ENCODE results near the gene BTN2A1. TPM values are rescaled to one million over a fixed set of nuclear protein-coding genes. Genes with fewer than 3 reads are reported as not detected.

BTN2A1 gene
- total and polyA plus RNA-seq, 9 of the 15 experiments (the other 6 are each of a cell fraction or from before 2014, with no cell fraction given): 6.7 to 22.1 (median 16.4) TPM

GRCh38 chr6:26473758-26474438 lies 16.1 kb downstream of the BTN2A1 start (continued):
- TF ChIP-seq HMBOX1 (IDR thresholded peaks at IDR 0.05): peak; percentile 76
- no peak for TF ChIP-seq KLF10 (CRISPR knock-in tag; IDR thresholded peaks at IDR 0.05)
- no peak for TF ChIP-seq REST (IDR thresholded peaks at IDR 0.05; ENCODE audit: borderline replicate concordance)
- TF ChIP-seq REST (CRISPR knock-in tag; IDR thresholded peaks at IDR 0.05; ENCODE audit: low read depth): no peak
- TF ChIP-seq MYBL2 (IDR thresholded peaks at IDR 0.05; ENCODE audit: low read depth): no peak; the same call in none of the 2 replicates
- no peak for TF ChIP-seq MYBL2 (CRISPR knock-in tag; IDR thresholded peaks at IDR 0.05; ENCODE audit: borderline replicate concordance)
- TF ChIP-seq JUND (IDR thresholded peaks at IDR 0.05; ENCODE audit: borderline replicate concordance, low read depth, low read length): no peak
- peak; percentile 23; the same call in 1 of the 3 replicates for TF ChIP-seq JUND (tag; IDR thresholded peaks at IDR 0.05; ENCODE audit: borderline replicate concordance, low read depth, low read length)
- TF ChIP-seq IFI16 (CRISPR knock-in tag; IDR thresholded peaks at IDR 0.05): no peak
- TF ChIP-seq TRIM25 (IDR thresholded peaks at IDR 0.05; ENCODE audit: borderline replicate concordance): no peak
- no peak for TF ChIP-seq HOXB6 (CRISPR knock-in tag; IDR thresholded peaks at IDR 0.05; ENCODE audit: borderline replicate concordance)
- TF ChIP-seq GATAD2B (IDR thresholded peaks at IDR 0.05; ENCODE audit: borderline replicate concordance): 0 out of 2 replicates have a peak, but pooled peaks have one; percentile 75
- TF ChIP-seq ZNF75A (CRISPR knock-in tag; IDR thresholded peaks at IDR 0.05): no peak; the same call in 1 of the 2 replicates
- no peak for TF ChIP-seq GMEB1 (CRISPR knock-in tag; IDR thresholded peaks at IDR 0.05)
- TF ChIP-seq CREB1 (IDR thresholded peaks at IDR 0.05): peak; percentile 95
- peak; percentile 96 for TF ChIP-seq CREB1 (CRISPR knock-in tag; IDR thresholded peaks at IDR 0.05)
